Pancreas (tissue), 10 donors: ENCODE results near the gene PDGFC. TPM values are rescaled to one million over a fixed set of nuclear protein-coding genes. Genes with fewer than 3 reads are reported as not detected.

Experiments
- ATAC-seq, 4 donors: fragments of 200-7000 bp; cut with Tn5 transposase; one replicate each; pipeline versions ENCODE4 v1.8.0 to v1.9.1; 2020; ENCODE audit warnings: mild to moderate bottlenecking in 4 of 4, moderate library complexity in 4 of 4
- DNase-seq, 6 donors: peaks; one replicate each; pipeline ENCODE4 v3.0.0-alpha.2; 2020
- FAIRE-seq: peaks from 2 replicates; lab custom pipeline; 2012; peaks lifted over from hg19 to GRCh38; lab: Jason Lieb, UNC
- H3K27ac ChIP-seq, 4 donors: fragments of 200-600 bp; sonication (generic); 1 replicate in 3 of 4; 2 replicates in 1 of 4; pipeline versions ENCODE4 v1.5.0 to v1.8.0; 2020
- H3K27me3 ChIP-seq, 4 donors: fragments of 200-600 bp; one replicate each; pipeline ENCODE4 v1.8.0; 2021
- H3K36me3 ChIP-seq, 3 donors: fragments of 200-600 bp; sonication (generic) in 1 of 3; one replicate each; pipeline versions ENCODE4 v1.5.0 to v1.8.0; 2020 to 2021
- H3K4me1 ChIP-seq, 3 donors: fragments of 200-600 bp; one replicate each; pipeline ENCODE4 v1.8.0; 2021
- H3K4me3 ChIP-seq, 4 donors: fragments of 200-600 bp; sonication (generic) in 2 of 4; one replicate each; pipeline versions ENCODE4 v1.5.0 to v1.8.0; 2020 to 2021
- H3K9me3 ChIP-seq, 4 donors: fragments of 200-600 bp; one replicate each; pipeline ENCODE4 v1.8.0; 2021
- WGBS, 2 donors: extraction: QIAGEN DNeasy Blood & Tissue Kit; methylation state at CpG; one replicate each; pipeline ENCODE4 v1.1.7; 2013; 5-methylcytosine and 5-hydroxymethylcytosine counted together
- intact Hi-C, 3 donors: fragments of 100-400 bp; cut with DNase I; formaldehyde crosslinking; loops; one replicate each; pipeline versions ENCODE4 v1.11.1 to v1.14.2; 2022
- polyA plus RNA-seq, 2 donors: library from polyadenylated mRNA; stranded (reverse); fragments of 200-250 nt; gene quantifications; one replicate each; pipeline ENCODE4 v1.2.3, GENCODE V29; 2013
- total RNA-seq, 6 donors: library from RNA; stranded (reverse); fragmentation: NEBNext Ultra II Directional in 4 of 6; extraction: Animal tissue kit (Norgen Biotek cat#: 25700) in 4 of 6; gene quantifications; one replicate each; pipeline versions ENCODE4 v1.2.1 to v1.2.4, GENCODE V29; 2021 to 2023
- TF ChIP-seq, protein P1 (sequence below), 4 donors: fragments of 200-600 bp; sonication (generic) in 3 of 4; IDR thresholded peaks; one replicate each; pipeline versions ENCODE4 v1.5.0 to v1.8.0; 2021; ENCODE audit warnings: antibody characterized with exemption in 4 of 4
- donor health status: healthy with polysubstance abuse.
- donor health status: DM: no; HTN: no; CAD: no; lungs with moderate emphysema.
- donor health status: DM: no; HTN: no; CAD: no.
- donor health status: control.
- donor health status: control.
- donor health status: Bipolar disorder and iron deficiency.
- donor health status: DM: yes; HTN: yes; CAD: no.
- donor health status: DM: no; HTN: no; CAD: no.
- donor health status: DM: no; HTN: no; CAD: no.
- donor health status: DM: yes; HTN: yes; CAD: no.

Gene PDGFC
- total and polyA plus RNA-seq, 8 donors: 4.3 to 32.9 (median 12.9) TPM

DNA sequence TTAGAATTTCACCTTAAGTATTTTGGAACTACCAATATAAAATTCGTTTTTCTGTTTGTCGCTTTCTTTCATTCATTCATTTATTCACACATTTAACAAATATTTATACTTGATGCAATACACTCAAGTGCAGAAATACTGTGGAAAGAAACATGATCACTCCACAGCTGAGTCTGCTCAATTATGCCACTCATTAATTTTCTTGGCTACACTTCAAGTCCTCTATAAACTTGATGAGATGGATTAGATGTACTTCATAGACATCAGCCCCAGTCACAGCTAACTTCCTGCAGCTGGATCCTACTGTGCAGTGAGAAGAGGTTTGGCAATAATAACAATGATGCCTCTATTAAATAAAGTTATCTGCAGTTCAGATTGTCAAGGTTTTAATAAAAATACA, 208.1 kb downstream of the PDGFC start:
- no peaks in the 10 kb centered on the region for H3K36me3 ChIP-seq
- DNase-seq (no peak), FAIRE-seq (no peak), ATAC-seq (no peak)
- TF ChIP-seq, protein P1, sequence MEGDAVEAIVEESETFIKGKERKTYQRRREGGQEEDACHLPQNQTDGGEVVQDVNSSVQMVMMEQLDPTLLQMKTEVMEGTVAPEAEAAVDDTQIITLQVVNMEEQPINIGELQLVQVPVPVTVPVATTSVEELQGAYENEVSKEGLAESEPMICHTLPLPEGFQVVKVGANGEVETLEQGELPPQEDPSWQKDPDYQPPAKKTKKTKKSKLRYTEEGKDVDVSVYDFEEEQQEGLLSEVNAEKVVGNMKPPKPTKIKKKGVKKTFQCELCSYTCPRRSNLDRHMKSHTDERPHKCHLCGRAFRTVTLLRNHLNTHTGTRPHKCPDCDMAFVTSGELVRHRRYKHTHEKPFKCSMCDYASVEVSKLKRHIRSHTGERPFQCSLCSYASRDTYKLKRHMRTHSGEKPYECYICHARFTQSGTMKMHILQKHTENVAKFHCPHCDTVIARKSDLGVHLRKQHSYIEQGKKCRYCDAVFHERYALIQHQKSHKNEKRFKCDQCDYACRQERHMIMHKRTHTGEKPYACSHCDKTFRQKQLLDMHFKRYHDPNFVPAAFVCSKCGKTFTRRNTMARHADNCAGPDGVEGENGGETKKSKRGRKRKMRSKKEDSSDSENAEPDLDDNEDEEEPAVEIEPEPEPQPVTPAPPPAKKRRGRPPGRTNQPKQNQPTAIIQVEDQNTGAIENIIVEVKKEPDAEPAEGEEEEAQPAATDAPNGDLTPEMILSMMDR (IDR thresholded peaks at IDR 0.05): no peak
- intact Hi-C loops: no loop called here
- H3K4me3 ChIP-seq: no peak overlapping the region
- peaks cover 0 to 6% (median 0%) of the 10 kb centered on the region in 3 donors for H3K4me1 ChIP-seq
- H3K9me3 ChIP-seq: no peaks in the 10 kb centered on the region
- WGBS, 2 donors: 41 to 84% methylated on average over 2 of the region's 2 CpGs
- H3K27ac ChIP-seq: no peak overlapping the region
- no peaks in the 10 kb centered on the region for H3K27me3 ChIP-seq

DNA sequence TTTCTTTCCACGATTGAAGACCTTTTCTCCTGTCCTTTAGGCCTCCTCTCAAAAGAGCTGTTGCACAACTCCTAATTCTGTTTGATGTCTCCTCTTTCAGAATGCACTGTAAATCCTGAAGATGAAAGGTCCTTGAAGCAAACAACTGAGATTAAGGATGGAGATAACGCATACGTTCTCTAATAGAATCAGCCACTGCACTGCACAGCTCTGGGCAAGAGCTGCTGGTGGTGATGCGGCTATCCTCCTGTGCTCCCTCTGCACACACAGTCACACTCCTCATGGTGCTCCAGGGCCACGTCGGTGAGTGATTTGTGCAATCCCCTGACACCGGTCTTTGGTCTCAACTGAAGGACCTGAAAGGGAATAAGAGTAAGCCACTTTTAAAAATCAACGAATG, 208.7 kb downstream of the PDGFC start:
- H3K9me3 ChIP-seq: no peaks in the 10 kb centered on the region
- H3K27ac ChIP-seq: no peak overlapping the region
- H3K36me3 ChIP-seq: no peaks in the 10 kb centered on the region
- H3K4me3 ChIP-seq: no peak overlapping the region
- DNase-seq: no peak
- no peak for FAIRE-seq
- peaks cover 0 to 6% (median 0%) of the 10 kb centered on the region in 3 donors for H3K4me1 ChIP-seq
- H3K27me3 ChIP-seq: no peaks in the 10 kb centered on the region
- TF ChIP-seq, protein P1 (IDR thresholded peaks at IDR 0.05): no peak
- intact Hi-C loops: no loop called here
- ATAC-seq: no peak
- 87 to 90% methylated on average over 8 of the region's 8 CpGs for WGBS, 2 donors

GRCh38 chr4:156756118-156756517, 215.5 kb downstream of the PDGFC start:
- intact Hi-C loops: no loop called here
- FAIRE-seq: no peak
- H3K27me3 ChIP-seq: no peaks in the 10 kb centered on the region
- no peak for ATAC-seq
- TF ChIP-seq, protein P1 (IDR thresholded peaks at IDR 0.05): no peak
- no peak for DNase-seq
- no peaks in the 10 kb centered on the region for H3K9me3 ChIP-seq
- no peaks in the 10 kb centered on the region for H3K36me3 ChIP-seq
- H3K27ac ChIP-seq: no peak overlapping the region
- H3K4me1 ChIP-seq: no peaks in the 10 kb centered on the region
- H3K4me3 ChIP-seq: no peak overlapping the region

DNA sequence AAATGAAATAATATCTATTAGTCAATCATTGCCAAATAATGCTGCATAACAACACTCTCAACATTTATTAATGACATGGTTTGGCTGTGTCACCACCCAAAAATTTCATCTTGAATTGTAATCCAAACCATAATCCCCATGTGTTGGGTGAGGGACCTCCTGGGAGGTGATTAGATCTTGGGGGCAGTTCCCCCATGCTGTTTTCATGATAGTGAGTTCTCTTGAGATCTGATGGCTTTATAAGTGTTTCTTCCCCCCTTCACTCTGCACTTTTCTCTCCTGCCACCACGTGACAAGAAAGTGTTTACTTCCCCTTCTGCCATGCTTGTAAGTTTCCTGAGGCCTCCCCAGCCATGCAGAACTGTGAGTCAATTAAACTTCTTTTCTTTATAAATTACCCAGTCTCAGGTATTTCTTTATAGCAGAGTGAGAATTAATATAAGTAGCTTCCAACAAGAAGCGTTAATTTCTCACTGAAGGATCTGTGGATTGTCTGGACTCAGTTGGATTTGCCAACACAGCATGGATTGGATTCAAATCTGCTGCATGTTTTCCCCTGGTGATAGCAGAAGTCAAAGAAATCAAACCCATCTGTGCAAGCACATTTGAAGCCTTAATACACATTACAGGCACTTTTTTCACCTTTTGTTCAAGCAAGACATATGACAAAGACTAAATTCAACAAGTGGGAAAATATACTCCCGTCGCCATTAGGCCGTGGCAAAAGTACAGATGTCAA, 216.6 kb downstream of the PDGFC start:
- Histone ChIP-seq H3K4me1 (no peaks in the 10 kb centered on the region), H3K4me3 (no peak overlapping the region), H3K27me3 (no peaks in the 10 kb centered on the region), H3K27ac (no peak overlapping the region), H3K9me3 (no peaks in the 10 kb centered on the region), H3K36me3 (no peaks in the 10 kb centered on the region)
- FAIRE-seq: no peak
- intact Hi-C loops: no loop called here
- ATAC-seq: no peak
- DNase-seq: no peak
- 80 to 86% methylated on average over 5 of the region's 5 CpGs for WGBS, 2 donors
- TF ChIP-seq, protein P1 (IDR thresholded peaks at IDR 0.05): no peak

GRCh38 chr4:156751486-156751885, 220.1 kb downstream of the PDGFC start:
- Histone ChIP-seq H3K9me3 (no peaks in the 10 kb centered on the region), H3K27me3 (no peaks in the 10 kb centered on the region), H3K36me3 (no peaks in the 10 kb centered on the region), H3K4me1 (no peaks in the 10 kb centered on the region), H3K4me3 (no peak overlapping the region), H3K27ac (no peak overlapping the region)
- intact Hi-C loops: no loop called here
- DNase-seq: no peak
- no peak for FAIRE-seq
- WGBS, 2 donors: 46 to 52% methylated on average over 1 of the region's 1 CpG
- no peak for ATAC-seq
- TF ChIP-seq, protein P1 (IDR thresholded peaks at IDR 0.05): no peak
